ENCODE data around the gene PAAF1.
A peak's percentile ranks its signal among the peaks of the same experiment; 100 is the strongest.

Gene PAAF1

GRCh38 chr11:73914284-73914683, 37.5 kb downstream of the PAAF1 start:
- no peak for DNase-seq (ENCODE audit: low read depth, low spot score)
- in situ Hi-C loops (cut with HindIII; ENCODE audit: low sequenced_read_pairs) = no loop called here
- H3K4me3 ChIP-seq (ENCODE audit: low read depth, low read length) = no peak overlapping the region
- TF ChIP-seq CTCF (IDR thresholded peaks at IDR 0.05; ENCODE audit: low read depth, low read length) = no peak

GRCh38 chr11:73916435-73916834, 39.6 kb downstream of the PAAF1 start:
- DNase-seq (ENCODE audit: low read depth, low spot score) = peak; percentile 13
- in situ Hi-C loops (cut with HindIII; ENCODE audit: low sequenced_read_pairs) = no loop called here
- TF ChIP-seq CTCF (IDR thresholded peaks at IDR 0.05; ENCODE audit: low read depth, low read length) = no peak
- no peak overlapping the region for H3K4me3 ChIP-seq (ENCODE audit: low read depth, low read length)

- DNase-seq (ENCODE audit: low read depth, low spot score) = no peak
- in situ Hi-C loops (cut with HindIII; ENCODE audit: low sequenced_read_pairs) = no loop called here
- no peak overlapping the region for H3K4me3 ChIP-seq (ENCODE audit: low read depth, low read length)
- TF ChIP-seq CTCF (IDR thresholded peaks at IDR 0.05; ENCODE audit: low read depth, low read length) = no peak
Measured at GRCh38 chr11:73921180-73921579, 44.4 kb downstream of the PAAF1 start.

- TF ChIP-seq CTCF (IDR thresholded peaks at IDR 0.05; ENCODE audit: low read depth, low read length) = no peak
- no peak overlapping the region for H3K4me3 ChIP-seq (ENCODE audit: low read depth, low read length)
- no peak for DNase-seq (ENCODE audit: low read depth, low spot score)
- in situ Hi-C loops (cut with HindIII; ENCODE audit: low sequenced_read_pairs) = no loop called here
Measured at GRCh38 chr11:73929388-73929787, 52.6 kb downstream of the PAAF1 start.

- DNase-seq (ENCODE audit: low read depth, low spot score) = peak; percentile 82
Measured at GRCh38 chr11:73931039-73931645, 54.3 kb downstream of the PAAF1 start.

GRCh38 chr11:73931951-73932350, 55.2 kb downstream of the PAAF1 start:
- H3K4me3 ChIP-seq (ENCODE audit: low read depth, low read length) = no peak overlapping the region
- no peak for DNase-seq (ENCODE audit: low read depth, low spot score)
- in situ Hi-C loops (cut with HindIII; ENCODE audit: low sequenced_read_pairs) = no loop called here
- TF ChIP-seq CTCF (IDR thresholded peaks at IDR 0.05; ENCODE audit: low read depth, low read length) = no peak

More at GRCh38 chr11:73931039-73931645, 54.3 kb downstream of the PAAF1 start:
- peak; percentile 53 for TF ChIP-seq CTCF (IDR thresholded peaks at IDR 0.05; ENCODE audit: low read depth, low read length)
- H3K4me3 ChIP-seq (ENCODE audit: low read depth, low read length) = no peak overlapping the region
- in situ Hi-C loops (cut with HindIII; ENCODE audit: low sequenced_read_pairs) = no loop called here
